GM19455 (cell line): ENCODE data around the gene EPHA10.

Experiments used
- ATAC-seq: cut with Tn5 transposase; IDR thresholded peaks from one replicate; pipeline ENCODE4 v1.9.1; 2021; ENCODE audit not compliant: unreplicated experiment

EPHA10 gene

DNA sequence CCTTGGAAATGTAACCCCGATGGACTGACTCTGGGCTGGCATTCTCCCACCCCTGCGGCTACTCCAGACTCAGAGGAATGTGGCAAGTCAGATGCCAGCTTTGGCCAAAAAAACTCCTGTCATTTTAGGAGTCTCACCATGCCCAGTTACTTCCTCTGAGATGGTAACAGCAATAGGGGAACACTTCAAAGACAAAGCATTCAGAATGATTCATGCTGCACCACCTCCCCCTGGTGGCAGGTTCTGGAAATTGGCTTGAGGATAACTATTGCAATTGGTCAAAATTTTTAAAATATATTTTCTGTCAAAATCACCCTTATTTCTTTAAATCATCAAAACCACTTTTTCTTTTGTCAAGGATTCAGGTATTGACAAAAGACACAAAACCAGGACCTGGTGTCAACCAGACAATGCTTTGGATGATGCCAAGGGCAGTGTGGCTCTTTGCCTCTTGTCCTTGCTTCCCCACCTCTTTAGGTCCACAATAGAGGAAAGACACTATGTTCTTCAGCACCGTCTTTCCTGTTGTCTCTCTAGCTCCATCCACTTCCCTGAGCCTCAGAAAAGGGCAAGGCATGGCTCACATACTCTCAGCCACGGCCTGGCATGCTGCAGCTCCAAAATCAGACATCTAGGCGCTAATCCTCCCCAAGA is 82.5 kb downstream of the EPHA10 start:
- no peak for ATAC-seq

DNA sequence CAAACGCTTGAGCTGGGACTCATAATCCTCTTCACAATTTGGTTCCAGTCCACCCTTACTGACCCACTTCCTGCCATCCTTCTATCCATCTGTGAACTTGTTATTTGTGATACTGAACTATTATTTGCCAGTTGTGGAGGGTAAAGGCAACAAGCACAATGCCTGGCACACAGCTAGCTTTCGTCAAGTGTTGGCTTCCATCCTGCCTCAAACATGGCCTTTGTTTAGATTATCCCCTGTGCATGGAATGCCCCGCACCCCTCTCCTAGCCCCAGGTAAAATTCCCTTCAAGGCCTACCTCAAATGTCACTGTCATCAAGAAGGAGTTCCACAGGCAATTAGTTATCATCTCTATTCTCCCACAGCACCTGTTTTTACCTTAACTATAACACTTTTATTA is 84.0 kb downstream of the EPHA10 start:
- no peak for ATAC-seq

GRCh38 chr1:37677808-37678207 is 87.1 kb downstream of the EPHA10 start:
- no peak for ATAC-seq

DNA sequence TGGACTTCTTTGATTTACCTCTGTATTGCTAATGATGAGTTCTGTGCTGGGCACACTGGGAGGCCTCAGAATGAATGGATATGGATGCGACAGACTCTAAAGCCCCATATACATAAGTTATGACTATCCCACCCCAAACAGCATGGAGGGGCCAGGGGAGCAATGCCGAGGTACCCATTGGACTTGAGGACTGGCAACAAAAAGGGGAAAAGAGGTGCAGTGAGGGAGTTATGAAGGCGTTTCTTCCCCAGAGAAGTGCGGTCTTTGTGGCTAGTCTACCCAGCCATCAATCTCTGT is 87.8 kb downstream of the EPHA10 start:
- ATAC-seq = no peak

GRCh38 chr1:37676281-37677142 is 88.4 kb downstream of the EPHA10 start:
- no peak for ATAC-seq

DNA sequence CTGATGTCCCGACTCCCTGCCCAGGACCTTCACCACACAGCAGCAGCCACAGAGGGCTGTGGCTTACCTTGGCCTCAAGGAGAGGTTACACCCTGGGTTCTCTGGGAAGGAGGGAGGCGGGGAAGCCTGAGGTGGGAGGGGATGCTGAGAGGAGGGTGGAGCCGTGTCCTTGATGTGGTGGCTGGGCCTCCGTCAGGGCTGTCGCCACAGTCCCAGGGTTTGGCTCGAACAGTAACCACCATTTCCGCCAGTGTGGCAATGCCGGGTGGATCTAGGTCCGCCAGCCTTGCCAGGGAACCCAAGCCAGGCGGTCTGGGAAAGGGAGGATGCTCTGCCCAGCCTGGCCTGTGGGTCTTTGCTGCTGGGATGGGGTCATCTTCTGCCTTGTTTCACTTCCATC is 91.0 kb downstream of the EPHA10 start:
- ATAC-seq = no peak

DNA sequence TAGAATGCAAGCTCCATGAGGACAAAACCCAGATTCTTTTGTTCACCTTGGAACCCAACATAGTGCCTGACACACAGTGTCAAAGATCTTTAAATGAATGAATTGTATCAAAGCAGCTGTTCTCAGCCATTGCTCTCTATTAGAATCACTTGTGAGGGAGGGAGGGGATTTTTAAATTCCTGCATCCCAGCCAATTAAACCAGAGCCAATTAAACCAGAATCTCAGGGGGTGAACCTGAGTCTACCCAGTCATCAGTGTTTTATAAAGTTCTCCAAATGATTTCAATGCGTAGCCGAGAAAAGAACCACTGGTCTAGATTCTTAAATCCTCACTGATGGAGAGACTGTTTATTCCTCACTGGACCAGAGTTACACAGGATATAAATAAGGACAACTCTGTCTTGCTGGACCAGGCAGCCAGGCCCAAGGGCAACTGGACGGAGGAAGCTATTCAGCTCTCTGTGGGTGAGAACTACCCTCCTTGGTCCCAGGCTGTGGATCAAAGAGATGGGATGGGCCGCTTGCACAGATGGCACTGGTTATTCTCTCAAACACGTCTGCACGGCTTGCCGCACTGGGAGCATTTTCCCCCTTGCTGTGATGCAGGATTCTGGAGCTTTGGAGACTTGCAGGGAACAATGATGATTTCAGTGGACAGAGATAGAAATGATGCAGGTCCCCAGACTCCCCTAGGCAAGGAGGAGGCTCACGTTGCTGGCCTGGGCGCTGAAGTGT is 92.6 kb downstream of the EPHA10 start:
- ATAC-seq = no peak

DNA sequence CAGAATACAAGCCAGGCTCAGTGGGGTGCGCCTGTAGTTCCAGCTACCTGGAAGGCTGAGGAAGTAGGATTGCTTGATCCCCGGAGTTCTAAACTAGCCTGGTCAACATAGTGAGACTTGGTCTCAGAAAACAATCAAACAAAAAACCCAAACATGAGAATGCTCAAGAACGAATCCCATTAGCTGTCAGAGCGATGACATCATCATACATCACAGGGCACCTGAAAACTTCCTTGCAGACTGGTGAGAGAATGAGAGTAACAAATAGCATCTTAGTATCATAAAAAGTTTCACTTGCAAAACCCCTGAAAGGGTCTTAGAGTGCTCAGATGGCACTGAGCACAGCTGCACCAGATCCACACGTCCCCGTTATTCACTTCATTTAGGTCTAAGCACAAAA is 93.7 kb downstream of the EPHA10 start:
- ATAC-seq = no peak

DNA sequence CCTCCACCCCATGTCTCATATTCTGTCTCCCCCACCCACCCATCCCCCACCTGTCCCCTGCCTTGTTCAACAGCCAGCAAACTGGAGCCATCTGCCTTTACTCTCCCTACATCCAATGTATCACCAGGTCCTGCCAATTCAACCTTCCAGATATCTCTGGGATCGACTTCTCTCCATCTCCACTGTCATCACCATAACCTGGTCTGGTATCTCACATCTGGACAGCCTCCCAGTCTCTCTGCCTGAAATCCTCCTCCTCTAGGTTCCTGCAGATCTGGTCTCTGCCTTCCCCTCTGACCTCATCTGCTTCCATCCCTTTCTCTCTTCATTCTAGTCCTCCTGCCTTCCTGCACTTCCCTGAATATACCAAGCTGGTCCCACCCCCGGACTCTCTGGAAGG is 94.8 kb downstream of the EPHA10 start:
- no peak for ATAC-seq

GRCh38 chr1:37667023-37667671 is 97.8 kb downstream of the EPHA10 start:
- no peak for ATAC-seq

- ATAC-seq = no peak
Measured at GRCh38 chr1:37666241-37666867, 98.6 kb downstream of the EPHA10 start.
